Thoracic aorta (tissue), 2 donors: Measurements from ENCODE around the gene GPN2. TPM values are rescaled to one million over a fixed set of nuclear protein-coding genes. Genes with fewer than 3 reads are reported as not detected.
"Not testable (repeated sequence)": the region's sequence is repeated elsewhere in the genome, so short reads cannot be mapped to it uniquely, and the experiment has no call there.

Source experiments
- ATAC-seq: fragments of 150-250 bp; one replicate; pipeline ENCODE4 v1.8.0; 2017; ENCODE audit warnings: low read depth; ENCODE audit not compliant: insufficient number of reproducible peaks, low FRiP score
- DNase-seq: peaks from one replicate; pipeline ENCODE4 v3.0.0-alpha.2; 2020; ENCODE audit warnings: low spot score
- H3K27ac ChIP-seq, 2 donors: fragments of 200-600 bp; sonication (generic); 1 replicate in 1 of 2; 2 replicates in 1 of 2; pipeline ENCODE4 v1.5.1; 2016; ENCODE audit warnings: mild to moderate bottlenecking in 2 of 2, moderate library complexity in 2 of 2
- H3K27me3 ChIP-seq: fragments of 200-600 bp; sonication (generic); replicated peaks from 2 replicates; pipeline ENCODE4 v1.6.0; 2016; ENCODE audit warnings: mild to moderate bottlenecking; ENCODE audit not compliant: insufficient read depth
- H3K36me3 ChIP-seq: fragments of 200-600 bp; sonication (generic); one replicate; pipeline ENCODE4 v1.5.1; 2016
- H3K4me1 ChIP-seq, 2 donors: fragments of 200-600 bp; sonication (generic); 1 replicate in 1 of 2; 2 replicates in 1 of 2; pipeline versions ENCODE4 v1.5.1 to v1.6.0; 2016; ENCODE audit warnings: low read depth in 2 of 2, mild to moderate bottlenecking in 1 of 2; ENCODE audit not compliant: control insufficient read depth in 1 of 2
- H3K4me3 ChIP-seq: fragments of 200-600 bp; sonication (generic); 2 replicates; pipeline ENCODE4 v1.5.1; 2016; ENCODE audit warnings: mild to moderate bottlenecking
- H3K9me3 ChIP-seq: fragments of 200-600 bp; sonication (generic); 2 replicates; pipeline ENCODE4 v1.5.1; 2016
- total RNA-seq, 2 donors: library from RNA; depleted of rRNA; stranded (reverse); fragments of >200 nt; gene quantifications; one replicate each; pipeline versions ENCODE4 v1.1.0 to v1.2.3, GENCODE V29; 2016
- TF ChIP-seq, protein P1 (sequence below): fragments of 200-600 bp; sonication (generic); IDR thresholded peaks from one replicate; pipeline ENCODE4 v1.5.1; 2019; ENCODE audit warnings: antibody characterized with exemption

Gene GPN2
- total RNA-seq, 2 donors from 2014 or later, result 8.8 to 15.0 TPM

DNA sequence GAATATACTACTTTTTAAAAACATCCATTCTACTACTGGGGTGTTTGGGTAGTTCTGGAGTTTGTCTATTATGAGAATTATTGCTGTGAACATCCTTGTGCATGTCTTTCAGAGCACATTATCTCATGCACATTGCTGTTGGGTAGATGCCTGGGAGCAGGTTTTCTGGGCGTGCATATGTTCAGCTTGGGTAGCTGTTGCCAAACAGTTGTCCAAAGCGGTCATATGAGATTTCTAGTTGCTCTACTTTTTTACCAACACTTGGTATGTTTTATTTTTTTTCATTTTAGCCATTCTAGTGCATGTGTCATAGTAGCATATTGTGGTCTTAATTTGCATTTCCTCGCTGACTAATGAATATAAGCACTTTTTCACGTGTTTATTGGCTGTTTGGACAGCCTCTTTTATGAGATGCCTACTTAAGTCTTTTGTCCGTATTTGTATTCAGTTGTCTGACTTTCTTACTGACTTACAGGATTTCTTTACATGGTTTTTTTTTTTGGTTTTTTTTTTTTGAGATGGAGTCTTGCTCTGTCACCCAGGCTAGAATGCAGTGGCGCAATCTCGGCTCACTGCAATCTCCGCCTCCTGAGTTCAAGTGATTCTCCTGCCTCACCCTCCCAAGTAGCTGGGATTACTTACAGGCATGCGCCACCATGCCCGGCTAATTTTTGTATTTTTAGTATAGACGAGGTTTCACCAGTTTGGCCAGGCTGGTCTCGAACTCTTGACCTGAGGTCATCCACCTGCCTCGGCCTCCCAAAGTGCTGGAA, 45.5 kb downstream of the GPN2 start:
- TF ChIP-seq, protein P1, sequence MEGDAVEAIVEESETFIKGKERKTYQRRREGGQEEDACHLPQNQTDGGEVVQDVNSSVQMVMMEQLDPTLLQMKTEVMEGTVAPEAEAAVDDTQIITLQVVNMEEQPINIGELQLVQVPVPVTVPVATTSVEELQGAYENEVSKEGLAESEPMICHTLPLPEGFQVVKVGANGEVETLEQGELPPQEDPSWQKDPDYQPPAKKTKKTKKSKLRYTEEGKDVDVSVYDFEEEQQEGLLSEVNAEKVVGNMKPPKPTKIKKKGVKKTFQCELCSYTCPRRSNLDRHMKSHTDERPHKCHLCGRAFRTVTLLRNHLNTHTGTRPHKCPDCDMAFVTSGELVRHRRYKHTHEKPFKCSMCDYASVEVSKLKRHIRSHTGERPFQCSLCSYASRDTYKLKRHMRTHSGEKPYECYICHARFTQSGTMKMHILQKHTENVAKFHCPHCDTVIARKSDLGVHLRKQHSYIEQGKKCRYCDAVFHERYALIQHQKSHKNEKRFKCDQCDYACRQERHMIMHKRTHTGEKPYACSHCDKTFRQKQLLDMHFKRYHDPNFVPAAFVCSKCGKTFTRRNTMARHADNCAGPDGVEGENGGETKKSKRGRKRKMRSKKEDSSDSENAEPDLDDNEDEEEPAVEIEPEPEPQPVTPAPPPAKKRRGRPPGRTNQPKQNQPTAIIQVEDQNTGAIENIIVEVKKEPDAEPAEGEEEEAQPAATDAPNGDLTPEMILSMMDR, result no peak
- Histone ChIP-seq H3K4me1 (no peaks in the 10 kb centered on the region), H3K9me3 (no peaks in the 10 kb centered on the region), H3K36me3 (peaks cover 16% of the 10 kb centered on the region), H3K27me3 (no peaks in the 10 kb centered on the region), H3K4me3 (no peak overlapping the region), H3K27ac (no peak overlapping the region)
- DNase-seq (no peak), ATAC-seq (no peak)

DNA sequence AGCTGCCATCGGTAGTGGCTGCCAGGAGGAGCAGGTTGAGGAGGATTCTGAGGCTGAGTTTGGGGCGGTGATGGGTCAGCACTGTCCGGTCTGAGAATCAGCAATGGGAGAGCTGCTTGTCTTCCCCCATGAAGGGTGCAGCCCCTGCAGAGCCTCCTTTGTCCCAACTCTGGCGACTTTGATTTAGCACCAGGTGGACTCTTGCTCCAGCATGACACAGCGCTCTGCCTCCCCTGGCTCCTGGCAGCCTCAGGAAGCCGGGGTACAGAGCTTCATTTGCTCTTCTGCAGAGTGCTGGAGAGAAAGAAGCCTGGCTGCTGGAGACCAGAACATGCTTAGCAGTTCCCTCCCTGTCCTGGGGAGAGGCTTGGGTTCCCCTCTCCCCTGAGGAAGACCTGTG, 50.3 kb downstream of the GPN2 start:
- ATAC-seq, result no peak
- Histone ChIP-seq H3K27me3 (no peaks in the 10 kb centered on the region), H3K4me1 (no peaks in the 10 kb centered on the region), H3K9me3 (no peaks in the 10 kb centered on the region), H3K4me3 (no peak overlapping the region), H3K36me3 (peaks cover 30% of the 10 kb centered on the region), H3K27ac (no peak overlapping the region)
- DNase-seq, result no peak
- TF ChIP-seq, protein P1, result no peak

DNA sequence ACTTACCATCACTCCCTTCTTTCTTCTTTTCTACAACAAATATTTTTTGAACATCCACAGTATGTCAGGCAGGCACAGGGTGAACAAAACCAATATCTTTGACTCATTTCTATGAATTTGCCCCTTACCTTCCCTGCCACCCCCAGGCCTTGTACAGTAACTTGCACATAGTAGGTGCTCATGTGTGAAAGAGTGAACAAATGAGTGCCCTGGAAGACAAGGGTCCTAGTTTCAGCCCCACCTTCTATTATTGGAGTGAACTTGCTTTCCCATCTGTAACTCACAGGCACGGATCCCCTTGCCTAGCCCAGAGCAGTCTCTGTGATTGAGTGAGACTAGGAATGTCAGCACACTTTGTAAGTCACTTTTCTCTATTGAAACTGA, 50.8 kb downstream of the GPN2 start:
- no peaks in the 10 kb centered on the region for H3K27me3 ChIP-seq
- no peak overlapping the region for H3K27ac ChIP-seq
- no peaks in the 10 kb centered on the region for H3K4me1 ChIP-seq
- H3K9me3 ChIP-seq, result no peaks in the 10 kb centered on the region
- TF ChIP-seq, protein P1, result no peak
- DNase-seq (no peak), ATAC-seq (no peak)
- peaks cover 32% of the 10 kb centered on the region for H3K36me3 ChIP-seq
- no peak overlapping the region for H3K4me3 ChIP-seq

DNA sequence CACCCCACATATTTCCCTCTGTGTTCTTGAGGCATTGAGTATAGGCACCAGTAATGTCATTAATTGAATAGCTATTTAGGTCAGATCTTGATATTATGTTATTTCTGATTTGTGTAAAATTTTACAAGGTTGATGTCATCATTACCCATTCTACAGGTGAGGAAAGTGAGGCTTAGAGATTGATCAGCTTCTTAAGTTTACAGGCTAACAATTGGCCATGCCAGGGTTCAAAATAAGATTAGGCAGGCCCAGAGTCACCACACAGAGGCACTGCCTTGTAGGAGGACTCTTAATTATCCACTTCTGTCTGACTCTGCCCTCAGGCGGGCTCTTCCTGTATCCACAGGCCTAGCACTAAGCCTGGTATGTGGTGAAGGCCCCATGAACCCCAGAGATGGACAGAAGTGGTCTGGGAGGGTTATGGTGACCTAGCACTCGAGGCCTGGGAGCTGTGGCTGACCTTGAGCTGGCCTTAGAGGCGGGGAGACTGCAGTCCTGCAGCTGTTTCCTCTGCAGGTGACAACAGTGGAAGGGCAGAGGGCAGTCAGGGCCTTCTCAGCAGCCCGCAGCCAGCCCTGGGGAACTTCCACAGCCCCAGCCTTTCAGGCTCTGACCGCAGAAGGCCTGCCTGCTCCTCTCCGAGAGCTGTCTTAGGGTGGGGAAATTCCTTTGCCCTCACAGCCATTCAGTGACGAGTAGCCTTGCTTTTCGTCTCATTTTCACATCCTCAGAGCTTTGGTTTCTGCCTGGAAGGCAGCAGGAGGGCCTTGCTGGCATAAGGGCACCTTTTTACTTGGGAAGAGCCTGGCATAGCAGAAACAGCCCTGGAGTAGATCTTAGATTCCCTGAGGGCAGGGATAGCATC, 51.4 kb downstream of the GPN2 start:
- peaks cover 37% of the 10 kb centered on the region for H3K36me3 ChIP-seq
- DNase-seq (no peak), ATAC-seq (no peak)
- H3K27ac ChIP-seq, result no peak overlapping the region
- no peak overlapping the region for H3K4me3 ChIP-seq
- no peaks in the 10 kb centered on the region for H3K27me3 ChIP-seq
- TF ChIP-seq, protein P1, result no peak
- no peaks in the 10 kb centered on the region for H3K4me1 ChIP-seq
- H3K9me3 ChIP-seq, result no peaks in the 10 kb centered on the region

DNA sequence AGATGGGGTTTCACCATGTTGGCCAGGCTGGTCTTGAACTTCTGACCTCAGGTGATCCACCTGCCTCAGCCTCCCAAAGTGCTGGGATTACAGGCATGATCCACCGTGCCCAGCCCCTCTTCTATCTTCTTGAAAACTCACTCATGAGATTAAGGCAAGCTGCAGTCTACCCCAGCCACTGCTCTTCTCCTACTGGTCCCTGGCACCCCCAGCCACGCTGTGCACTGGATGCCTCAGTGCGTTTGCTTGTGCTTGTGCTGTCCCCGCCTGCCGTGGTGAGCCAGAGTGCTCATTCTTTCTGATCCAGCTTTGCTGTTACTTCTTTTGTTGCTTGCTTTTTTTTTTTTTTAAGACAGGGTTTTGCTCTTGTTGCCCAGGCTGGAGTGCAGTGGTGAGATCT, 52.4 kb downstream of the GPN2 start:
- not testable (repeated sequence) for H3K4me1 ChIP-seq, H3K27me3 ChIP-seq, DNase-seq, ATAC-seq, H3K9me3 ChIP-seq, H3K27ac ChIP-seq, H3K4me3 ChIP-seq
- H3K36me3 ChIP-seq, result peaks cover 47% of the 10 kb centered on the region
